DND-41 (cell line): Measurements from ENCODE around the gene UBN2.

Experiments used
- EZH2 ChIP-seq: IDR thresholded peaks from 3 replicates; pipeline ENCODE4 v1.6.1; 2012; ENCODE audit warnings: borderline replicate concordance, low read depth, mild to moderate bottlenecking, moderate library complexity, low read length, inconsistent platforms; ENCODE audit not compliant: severe bottlenecking
- TF ChIP-seq, protein P1 (sequence below): IDR thresholded peaks from 2 replicates; pipeline ENCODE4 v1.5.1; 2012; ENCODE audit warnings: borderline replicate concordance, low read length, moderate library complexity, mild to moderate bottlenecking; ENCODE audit not compliant: poor library complexity, severe bottlenecking; ENCODE audit errors: extremely low read depth

DNA sequence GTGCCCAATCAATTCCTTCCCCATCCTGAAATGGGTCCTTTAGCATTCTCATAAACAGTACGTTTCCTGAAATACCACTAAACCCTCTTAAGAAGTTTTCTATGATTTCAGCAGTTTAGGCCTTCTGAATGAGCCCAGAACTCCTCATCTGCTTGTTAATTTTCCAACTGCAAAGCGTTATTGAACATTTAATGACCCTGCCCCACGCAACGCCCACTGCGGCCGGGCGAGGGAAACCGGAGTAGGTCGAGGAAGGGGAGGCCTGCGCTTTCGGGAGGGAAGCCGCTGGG lies 608 bp upstream of the UBN2 start:
- TF ChIP-seq, protein P1, sequence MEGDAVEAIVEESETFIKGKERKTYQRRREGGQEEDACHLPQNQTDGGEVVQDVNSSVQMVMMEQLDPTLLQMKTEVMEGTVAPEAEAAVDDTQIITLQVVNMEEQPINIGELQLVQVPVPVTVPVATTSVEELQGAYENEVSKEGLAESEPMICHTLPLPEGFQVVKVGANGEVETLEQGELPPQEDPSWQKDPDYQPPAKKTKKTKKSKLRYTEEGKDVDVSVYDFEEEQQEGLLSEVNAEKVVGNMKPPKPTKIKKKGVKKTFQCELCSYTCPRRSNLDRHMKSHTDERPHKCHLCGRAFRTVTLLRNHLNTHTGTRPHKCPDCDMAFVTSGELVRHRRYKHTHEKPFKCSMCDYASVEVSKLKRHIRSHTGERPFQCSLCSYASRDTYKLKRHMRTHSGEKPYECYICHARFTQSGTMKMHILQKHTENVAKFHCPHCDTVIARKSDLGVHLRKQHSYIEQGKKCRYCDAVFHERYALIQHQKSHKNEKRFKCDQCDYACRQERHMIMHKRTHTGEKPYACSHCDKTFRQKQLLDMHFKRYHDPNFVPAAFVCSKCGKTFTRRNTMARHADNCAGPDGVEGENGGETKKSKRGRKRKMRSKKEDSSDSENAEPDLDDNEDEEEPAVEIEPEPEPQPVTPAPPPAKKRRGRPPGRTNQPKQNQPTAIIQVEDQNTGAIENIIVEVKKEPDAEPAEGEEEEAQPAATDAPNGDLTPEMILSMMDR, result no peak
- no peak for TF ChIP-seq EZH2
